ENCODE measurements around the gene NCSTN.

The NCSTN gene

GRCh38 chr1:160406131-160406968 lies 63.2 kb downstream of the NCSTN start:
- no peak for DNase-seq (ENCODE audit: low read depth)

GRCh38 chr1:160407839-160408801 lies 64.9 kb downstream of the NCSTN start:
- no peak for DNase-seq (ENCODE audit: low read depth)

Data from activated T-cell treated with anti-CD3 and anti-CD28 coated beads for 24 hours (primary cell).